Measurements from ENCODE around the gene VPS33A.

GRCh38 chr12:122197612-122197966 lies 68.7 kb downstream of the VPS33A start:
- TF ChIP-seq CTCF (IDR thresholded peaks at IDR 0.05; ENCODE audit: insufficient read depth, low read depth, low read length) (no peak), EZH2 (IDR thresholded peaks at IDR 0.05; ENCODE audit: insufficient read depth, low read length) (no peak)

Data from astrocyte (in vitro differentiated cells and primary cell).